ENCODE results near the gene GNA14. TPM values are rescaled to one million over a fixed set of nuclear protein-coding genes. Genes with fewer than 3 reads are reported as not detected.

GNA14 gene
- total RNA-seq, 1 experiment from 2014 or later, result 0.25 TPM

DNA sequence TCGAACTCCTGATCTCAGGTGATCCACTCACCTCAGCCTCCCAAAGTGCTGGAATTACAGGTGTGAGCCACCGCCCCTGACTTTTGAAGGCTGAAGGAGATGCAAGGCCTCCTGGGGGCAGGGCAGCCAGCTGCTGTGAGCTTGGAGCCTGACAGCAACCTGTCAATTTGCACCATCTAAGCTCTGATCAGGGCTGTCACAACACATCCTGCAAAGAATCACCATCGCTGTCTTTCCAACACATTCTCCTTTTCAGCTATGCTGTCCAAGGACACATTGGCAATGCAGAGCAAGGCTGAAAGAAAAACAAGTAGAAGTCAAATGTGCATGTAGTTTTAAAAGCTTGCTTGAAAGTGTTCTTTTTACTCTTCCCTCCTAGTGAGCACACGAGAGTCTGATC, 54.6 kb downstream of the GNA14 start:
- H3K27ac ChIP-seq (ENCODE audit: low read depth, low read length), result no peak overlapping the region
- H2AFZ ChIP-seq (ENCODE audit: low read depth, low read length, poor library complexity, severe bottlenecking), result no peak overlapping the region
- no peaks in the 10 kb centered on the region for H3K79me2 ChIP-seq (ENCODE audit: insufficient read depth, low read length)
- intact Hi-C loops (cut with micrococcal nuclease), result no loop called here
- H3K9ac ChIP-seq (ENCODE audit: low read length), result no peak overlapping the region
- H3K9me2 ChIP-seq (ENCODE audit: insufficient read depth), result no peaks in the 10 kb centered on the region
- POLR2A ChIA-PET, result no interaction called here
- DNase-seq (ENCODE audit: low read depth, low spot score) (no peak), ATAC-seq (no peak)
- 0 out of 2 replicates have a peak, but pooled peaks cover 4% of the 10 kb centered on the region for H3K27me3 ChIP-seq (ENCODE audit: insufficient read depth, low read length)
- TF ChIP-seq EGR1 (IDR thresholded peaks at IDR 0.05; ENCODE audit: low read depth), result no peak
- no peak for TF ChIP-seq TCF7L2 (IDR thresholded peaks at IDR 0.05; ENCODE audit: borderline replicate concordance, extremely low read depth, insufficient read depth, insufficient read length)
- no peak for TF ChIP-seq EZH2phosphoT487 (IDR thresholded peaks at IDR 0.05; ENCODE audit: borderline replicate concordance)
- TF ChIP-seq ZNF274 (IDR thresholded peaks at IDR 0.05; ENCODE audit: low read depth, low read length), result no peak
- TF ChIP-seq SP1 (IDR thresholded peaks at IDR 0.05; ENCODE audit: low read depth), result no peak
- TF ChIP-seq, protein P1, sequence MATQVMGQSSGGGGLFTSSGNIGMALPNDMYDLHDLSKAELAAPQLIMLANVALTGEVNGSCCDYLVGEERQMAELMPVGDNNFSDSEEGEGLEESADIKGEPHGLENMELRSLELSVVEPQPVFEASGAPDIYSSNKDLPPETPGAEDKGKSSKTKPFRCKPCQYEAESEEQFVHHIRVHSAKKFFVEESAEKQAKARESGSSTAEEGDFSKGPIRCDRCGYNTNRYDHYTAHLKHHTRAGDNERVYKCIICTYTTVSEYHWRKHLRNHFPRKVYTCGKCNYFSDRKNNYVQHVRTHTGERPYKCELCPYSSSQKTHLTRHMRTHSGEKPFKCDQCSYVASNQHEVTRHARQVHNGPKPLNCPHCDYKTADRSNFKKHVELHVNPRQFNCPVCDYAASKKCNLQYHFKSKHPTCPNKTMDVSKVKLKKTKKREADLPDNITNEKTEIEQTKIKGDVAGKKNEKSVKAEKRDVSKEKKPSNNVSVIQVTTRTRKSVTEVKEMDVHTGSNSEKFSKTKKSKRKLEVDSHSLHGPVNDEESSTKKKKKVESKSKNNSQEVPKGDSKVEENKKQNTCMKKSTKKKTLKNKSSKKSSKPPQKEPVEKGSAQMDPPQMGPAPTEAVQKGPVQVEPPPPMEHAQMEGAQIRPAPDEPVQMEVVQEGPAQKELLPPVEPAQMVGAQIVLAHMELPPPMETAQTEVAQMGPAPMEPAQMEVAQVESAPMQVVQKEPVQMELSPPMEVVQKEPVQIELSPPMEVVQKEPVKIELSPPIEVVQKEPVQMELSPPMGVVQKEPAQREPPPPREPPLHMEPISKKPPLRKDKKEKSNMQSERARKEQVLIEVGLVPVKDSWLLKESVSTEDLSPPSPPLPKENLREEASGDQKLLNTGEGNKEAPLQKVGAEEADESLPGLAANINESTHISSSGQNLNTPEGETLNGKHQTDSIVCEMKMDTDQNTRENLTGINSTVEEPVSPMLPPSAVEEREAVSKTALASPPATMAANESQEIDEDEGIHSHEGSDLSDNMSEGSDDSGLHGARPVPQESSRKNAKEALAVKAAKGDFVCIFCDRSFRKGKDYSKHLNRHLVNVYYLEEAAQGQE (IDR thresholded peaks at IDR 0.05; ENCODE audit: low read depth), result no peak
- TF ChIP-seq POLR2AphosphoS5 (IDR thresholded peaks at IDR 0.05; ENCODE audit: low read depth, low read length), result no peak
- no peak for TF ChIP-seq FOSL1 (IDR thresholded peaks at IDR 0.05; ENCODE audit: low read depth)
- TF ChIP-seq ZBTB33 (IDR thresholded peaks at IDR 0.05; ENCODE audit: extremely low read depth, insufficient replicate concordance, low read length), result no peak
- no peak for TF ChIP-seq SRF (IDR thresholded peaks at IDR 0.05; ENCODE audit: low read depth)
- TF ChIP-seq ZFX (IDR thresholded peaks at IDR 0.05), result no peak
- TF ChIP-seq POLR2A (IDR thresholded peaks at IDR 0.05; ENCODE audit: borderline replicate concordance, extremely low read depth, insufficient read depth, insufficient read length), result no peak
- TF ChIP-seq ELF1 (IDR thresholded peaks at IDR 0.05; ENCODE audit: borderline replicate concordance, low read depth), result no peak
- TF ChIP-seq YY1 (IDR thresholded peaks at IDR 0.05; ENCODE audit: extremely low read depth, insufficient replicate concordance, low read depth, low read length), result no peak
- no peak for TF ChIP-seq CEBPB (IDR thresholded peaks at IDR 0.05; ENCODE audit: low read depth)
- TF ChIP-seq SIN3A (IDR thresholded peaks at IDR 0.05; ENCODE audit: low read depth), result no peak
- TF ChIP-seq, protein P2, sequence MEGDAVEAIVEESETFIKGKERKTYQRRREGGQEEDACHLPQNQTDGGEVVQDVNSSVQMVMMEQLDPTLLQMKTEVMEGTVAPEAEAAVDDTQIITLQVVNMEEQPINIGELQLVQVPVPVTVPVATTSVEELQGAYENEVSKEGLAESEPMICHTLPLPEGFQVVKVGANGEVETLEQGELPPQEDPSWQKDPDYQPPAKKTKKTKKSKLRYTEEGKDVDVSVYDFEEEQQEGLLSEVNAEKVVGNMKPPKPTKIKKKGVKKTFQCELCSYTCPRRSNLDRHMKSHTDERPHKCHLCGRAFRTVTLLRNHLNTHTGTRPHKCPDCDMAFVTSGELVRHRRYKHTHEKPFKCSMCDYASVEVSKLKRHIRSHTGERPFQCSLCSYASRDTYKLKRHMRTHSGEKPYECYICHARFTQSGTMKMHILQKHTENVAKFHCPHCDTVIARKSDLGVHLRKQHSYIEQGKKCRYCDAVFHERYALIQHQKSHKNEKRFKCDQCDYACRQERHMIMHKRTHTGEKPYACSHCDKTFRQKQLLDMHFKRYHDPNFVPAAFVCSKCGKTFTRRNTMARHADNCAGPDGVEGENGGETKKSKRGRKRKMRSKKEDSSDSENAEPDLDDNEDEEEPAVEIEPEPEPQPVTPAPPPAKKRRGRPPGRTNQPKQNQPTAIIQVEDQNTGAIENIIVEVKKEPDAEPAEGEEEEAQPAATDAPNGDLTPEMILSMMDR (IDR thresholded peaks at IDR 0.05 in 2 of 3, conservative IDR thresholded peaks at IDR 0.05 in 1 of 3; ENCODE audit: borderline replicate concordance in 1 of 3, insufficient read depth in 1 of 3, low read depth in 2 of 3, low read length in 2 of 3), result no peak
- TF ChIP-seq, protein P3, sequence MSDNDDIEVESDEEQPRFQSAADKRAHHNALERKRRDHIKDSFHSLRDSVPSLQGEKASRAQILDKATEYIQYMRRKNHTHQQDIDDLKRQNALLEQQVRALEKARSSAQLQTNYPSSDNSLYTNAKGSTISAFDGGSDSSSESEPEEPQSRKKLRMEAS (IDR thresholded peaks at IDR 0.05), result no peak
- TF ChIP-seq RAD21 (IDR thresholded peaks at IDR 0.05; ENCODE audit: low read depth), result no peak
- no TSS peak for BruUV-seq (replicated peaks)
- RAD21 ChIA-PET (ENCODE audit: low non-redundant PET in 1 of 2, low total read pairs in 2 of 2, uncharacterized antibody in 2 of 2, unreplicated experiment in 2 of 2), result no interaction called here
- peaks cover 1 to 11% of the 10 kb centered on the region in 2 experiments for H3K4me1 ChIP-seq (ENCODE audit: control insufficient read depth in 1 of 2, insufficient read depth in 2 of 2, low read length in 2 of 2)
- H3K36me3 ChIP-seq (ENCODE audit: control insufficient read depth in 1 of 2, insufficient read depth in 2 of 2, low read length in 2 of 2), result no peaks in the 10 kb centered on the region
- no peaks in the 10 kb centered on the region for H3K9me3 ChIP-seq (ENCODE audit: control insufficient read depth in 1 of 2, insufficient read depth in 1 of 2, low read depth in 1 of 2, low read length in 2 of 2)
- no peak overlapping the region for H3K4me2 ChIP-seq (ENCODE audit: low read length)
- CTCF ChIA-PET, result no interaction called here
- no peaks in the 10 kb centered on the region for H4K20me1 ChIP-seq (ENCODE audit: insufficient read depth)
- H3K4me3 ChIP-seq (replicated peaks in 1 of 2; ENCODE audit: low read depth in 1 of 2, low read length in 2 of 2), result no peak overlapping the region
